Tongue (tissue), 2 donors: ENCODE results near the gene ATP6AP1. TPM values are rescaled to one million over a fixed set of nuclear protein-coding genes. Genes with fewer than 3 reads are reported as not detected.
A peak's percentile ranks its signal among the peaks of the same experiment; 100 is the strongest.
"Not testable (repeated sequence)": the region's sequence is repeated elsewhere in the genome, so short reads cannot be mapped to it uniquely, and the experiment has no call there.

Experiments used
- DNase-seq: peaks from one replicate; pipeline ENCODE4 v3.0.0-alpha.2; 2015
- total RNA-seq: library from RNA; depleted of rRNA; stranded (reverse); fragments of >200 nt; gene quantifications from one replicate; pipeline ENCODE4 v1.2.3, GENCODE V29; 2014

Gene ATP6AP1, protein sequence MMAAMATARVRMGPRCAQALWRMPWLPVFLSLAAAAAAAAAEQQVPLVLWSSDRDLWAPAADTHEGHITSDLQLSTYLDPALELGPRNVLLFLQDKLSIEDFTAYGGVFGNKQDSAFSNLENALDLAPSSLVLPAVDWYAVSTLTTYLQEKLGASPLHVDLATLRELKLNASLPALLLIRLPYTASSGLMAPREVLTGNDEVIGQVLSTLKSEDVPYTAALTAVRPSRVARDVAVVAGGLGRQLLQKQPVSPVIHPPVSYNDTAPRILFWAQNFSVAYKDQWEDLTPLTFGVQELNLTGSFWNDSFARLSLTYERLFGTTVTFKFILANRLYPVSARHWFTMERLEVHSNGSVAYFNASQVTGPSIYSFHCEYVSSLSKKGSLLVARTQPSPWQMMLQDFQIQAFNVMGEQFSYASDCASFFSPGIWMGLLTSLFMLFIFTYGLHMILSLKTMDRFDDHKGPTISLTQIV
- 81.8 TPM for total RNA-seq

DNA sequence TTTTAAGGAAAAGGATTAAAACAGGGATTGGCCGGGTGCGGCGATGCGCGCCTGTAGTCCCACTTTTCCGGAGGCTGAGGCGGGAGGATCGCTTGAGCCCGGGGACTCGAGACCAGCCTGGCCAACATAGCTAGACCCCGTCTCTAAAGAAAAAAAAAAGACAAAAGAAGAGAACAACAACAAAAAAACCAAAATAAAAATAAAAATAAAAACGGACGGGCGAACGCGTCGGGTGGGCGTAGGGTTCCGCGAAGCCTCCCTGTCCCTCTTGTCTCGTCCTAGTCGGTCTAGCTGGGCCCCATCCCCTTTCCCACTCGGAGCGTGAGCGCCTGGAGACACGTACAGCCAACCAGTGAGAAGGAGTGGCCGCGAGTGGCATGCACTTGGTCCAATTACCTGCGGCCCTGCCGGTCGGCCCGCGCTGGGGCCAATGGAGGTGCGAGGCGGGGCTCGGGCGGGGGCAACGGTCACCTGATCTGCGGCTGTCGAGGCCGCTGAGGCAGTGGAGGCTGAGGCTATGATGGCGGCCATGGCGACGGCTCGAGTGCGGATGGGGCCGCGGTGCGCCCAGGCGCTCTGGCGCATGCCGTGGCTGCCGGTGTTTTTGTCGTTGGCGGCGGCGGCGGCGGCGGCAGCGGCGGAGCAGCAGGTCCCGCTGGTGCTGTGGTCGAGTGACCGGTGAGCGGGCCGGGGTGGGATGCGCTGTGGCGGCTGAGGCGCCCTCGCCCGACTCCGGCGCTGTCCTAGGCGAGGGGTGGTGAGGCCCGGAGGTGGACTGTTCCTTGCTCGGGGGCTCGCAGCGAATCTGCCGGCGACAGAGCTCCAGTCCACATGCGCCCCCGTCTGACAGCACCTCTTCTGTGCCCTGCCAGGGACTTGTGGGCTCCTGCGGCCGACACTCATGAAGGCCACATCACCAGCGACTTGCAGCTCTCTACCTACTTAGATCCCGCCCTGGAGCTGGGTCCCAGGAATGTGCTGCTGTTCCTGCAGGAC, at the start of gene ATP6AP1:
Gene ATP6AP1, plus strand, starts transcription at position 502 of the 996 bp plus-strand sequence. Its CDS starts 16 bp downstream, at position 518.
- DNase-seq: peak; percentile 96

DNA sequence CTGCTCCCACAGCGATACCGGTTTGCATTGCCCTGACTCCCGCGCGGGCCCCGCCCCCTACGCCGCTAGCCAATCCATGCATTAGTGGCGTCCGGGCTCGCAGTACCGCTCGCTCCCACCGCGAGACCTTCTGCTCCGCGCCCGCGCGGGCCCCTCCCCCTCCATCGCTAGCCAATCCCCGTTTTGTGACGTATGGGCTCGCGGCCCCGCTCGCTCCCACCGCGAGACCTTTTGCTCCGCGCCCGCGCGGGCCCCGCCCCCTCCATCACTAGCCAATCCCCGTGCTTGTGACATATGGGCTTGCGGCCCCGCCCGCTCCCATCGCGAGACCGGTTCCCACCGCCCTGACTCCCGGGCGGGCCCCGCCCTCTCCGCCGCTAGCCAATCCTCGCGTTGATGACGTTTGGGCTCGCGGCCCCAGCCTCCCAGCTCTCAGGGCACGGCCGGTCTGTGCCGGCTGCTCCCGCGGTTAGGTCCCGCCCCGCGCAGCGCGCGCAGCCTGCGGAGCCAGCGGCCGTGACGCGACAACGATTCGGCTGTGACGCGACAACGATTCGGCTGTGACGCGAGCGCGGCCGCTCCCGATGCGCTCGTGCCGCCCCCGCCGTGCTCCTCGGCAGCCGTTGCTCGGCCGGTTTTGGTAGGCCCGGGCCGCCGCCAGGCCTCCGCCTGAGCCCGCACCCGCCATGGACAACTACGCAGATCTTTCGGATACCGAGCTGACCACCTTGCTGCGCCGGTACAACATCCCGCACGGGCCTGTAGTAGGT, 49.5 kb upstream of the ATP6AP1 start, which contains the start of gene EMD:
Gene EMD, plus strand, starts transcription at position 497 of the 770 bp plus-strand sequence. Its CDS starts 190 bp downstream, at position 687.
- DNase-seq: peak; percentile 98

DNA sequence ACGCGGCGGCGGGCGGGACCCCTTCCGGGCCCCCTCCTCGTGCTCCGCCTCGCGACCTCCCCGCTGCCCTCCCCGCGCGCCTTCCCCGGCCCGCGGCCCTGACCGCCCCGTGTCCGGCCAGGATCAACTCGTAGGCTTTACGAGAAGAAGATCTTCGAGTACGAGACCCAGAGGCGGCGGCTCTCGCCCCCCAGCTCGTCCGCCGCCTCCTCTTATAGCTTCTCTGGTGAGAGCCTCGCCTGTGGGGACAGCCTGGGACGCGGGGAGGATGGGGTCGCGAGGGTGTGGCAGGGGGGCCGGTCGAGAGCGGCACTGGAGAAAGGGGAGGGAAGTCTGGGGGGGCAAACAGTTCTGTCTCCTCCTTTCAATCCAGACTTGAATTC, 48.9 kb upstream of the ATP6AP1 start:
- DNase-seq: no peak

DNA sequence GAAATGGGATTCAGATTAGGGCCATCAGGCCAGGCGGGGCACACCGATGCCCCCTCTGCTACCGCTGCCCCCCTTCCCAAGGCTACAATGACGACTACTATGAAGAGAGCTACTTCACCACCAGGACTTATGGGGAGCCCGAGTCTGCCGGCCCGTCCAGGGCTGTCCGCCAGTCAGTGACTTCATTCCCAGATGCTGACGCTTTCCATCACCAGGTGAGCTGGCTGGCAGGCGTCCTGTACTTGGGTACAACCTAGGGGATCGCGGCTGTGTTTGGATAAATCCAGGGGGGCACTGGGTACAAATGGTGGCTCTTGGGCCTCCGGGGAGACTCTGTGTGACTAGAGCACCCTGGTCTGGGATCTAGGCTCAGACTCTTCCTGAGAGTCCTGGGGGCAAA, 48.3 kb upstream of the ATP6AP1 start:
- DNase-seq: no peak

DNA sequence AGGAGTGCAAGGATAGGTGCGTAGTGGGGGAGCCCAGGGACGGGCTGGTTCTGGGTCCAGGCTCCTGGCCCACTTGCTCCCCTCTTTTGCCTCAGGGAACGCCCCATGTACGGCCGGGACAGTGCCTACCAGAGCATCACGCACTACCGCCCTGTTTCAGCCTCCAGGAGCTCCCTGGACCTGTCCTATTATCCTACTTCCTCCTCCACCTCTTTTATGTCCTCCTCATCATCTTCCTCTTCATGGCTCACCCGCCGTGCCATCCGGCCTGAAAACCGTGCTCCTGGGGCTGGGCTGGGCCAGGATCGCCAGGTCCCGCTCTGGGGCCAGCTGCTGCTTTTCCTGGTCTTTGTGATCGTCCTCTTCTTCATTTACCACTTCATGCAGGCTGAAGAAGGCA, 47.7 kb upstream of the ATP6AP1 start:
- DNase-seq: no peak

DNA sequence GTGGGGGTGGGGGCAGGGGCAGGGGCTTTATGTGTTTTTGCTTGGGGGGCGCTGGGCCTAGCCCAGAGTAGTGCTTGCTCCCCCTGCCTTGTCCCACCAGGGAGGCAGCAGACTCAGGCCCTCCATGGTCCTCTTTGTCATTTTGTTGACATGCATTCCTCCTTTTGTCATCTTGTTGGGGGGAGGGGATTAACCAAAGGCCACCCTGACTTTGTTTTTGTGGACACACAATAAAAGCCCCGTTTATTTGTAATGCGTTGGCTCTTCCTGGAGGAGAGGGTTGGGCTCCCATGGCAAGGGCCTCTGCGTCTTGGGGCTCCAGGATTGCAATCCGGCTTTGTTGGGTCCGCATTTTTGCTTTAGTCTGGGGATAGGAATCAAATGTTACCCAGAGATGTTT, 47.2 kb upstream of the ATP6AP1 start:
- no peak for DNase-seq

DNA sequence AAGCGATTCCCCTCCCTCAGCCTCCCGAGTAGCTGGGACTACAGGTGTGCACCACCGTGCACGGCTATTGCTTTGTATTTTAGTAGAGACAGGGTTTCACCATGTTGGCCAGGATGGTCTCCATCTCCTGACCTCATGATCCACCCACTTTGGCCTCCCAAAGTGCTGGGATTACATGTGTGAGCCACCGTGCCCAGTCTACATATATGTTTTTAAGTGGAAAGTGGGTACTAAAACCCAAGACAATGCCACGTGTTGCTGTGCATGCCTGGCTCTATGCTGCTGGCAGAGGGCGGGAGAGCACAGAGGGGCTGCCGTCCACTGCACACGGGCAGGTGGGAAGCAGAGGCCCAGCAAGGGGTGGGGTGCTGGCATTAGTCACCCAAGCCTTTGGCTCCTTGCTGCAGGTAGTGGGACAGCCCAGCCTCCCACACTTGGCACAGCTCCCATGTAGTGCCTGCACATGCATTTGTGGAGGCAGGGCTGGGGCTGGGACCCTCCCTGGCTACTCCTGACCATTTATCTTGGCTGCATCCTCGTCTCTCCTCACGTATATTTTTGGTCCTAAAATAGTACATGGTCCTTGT, 45.9 kb upstream of the ATP6AP1 start:
- DNase-seq: no peak

DNA sequence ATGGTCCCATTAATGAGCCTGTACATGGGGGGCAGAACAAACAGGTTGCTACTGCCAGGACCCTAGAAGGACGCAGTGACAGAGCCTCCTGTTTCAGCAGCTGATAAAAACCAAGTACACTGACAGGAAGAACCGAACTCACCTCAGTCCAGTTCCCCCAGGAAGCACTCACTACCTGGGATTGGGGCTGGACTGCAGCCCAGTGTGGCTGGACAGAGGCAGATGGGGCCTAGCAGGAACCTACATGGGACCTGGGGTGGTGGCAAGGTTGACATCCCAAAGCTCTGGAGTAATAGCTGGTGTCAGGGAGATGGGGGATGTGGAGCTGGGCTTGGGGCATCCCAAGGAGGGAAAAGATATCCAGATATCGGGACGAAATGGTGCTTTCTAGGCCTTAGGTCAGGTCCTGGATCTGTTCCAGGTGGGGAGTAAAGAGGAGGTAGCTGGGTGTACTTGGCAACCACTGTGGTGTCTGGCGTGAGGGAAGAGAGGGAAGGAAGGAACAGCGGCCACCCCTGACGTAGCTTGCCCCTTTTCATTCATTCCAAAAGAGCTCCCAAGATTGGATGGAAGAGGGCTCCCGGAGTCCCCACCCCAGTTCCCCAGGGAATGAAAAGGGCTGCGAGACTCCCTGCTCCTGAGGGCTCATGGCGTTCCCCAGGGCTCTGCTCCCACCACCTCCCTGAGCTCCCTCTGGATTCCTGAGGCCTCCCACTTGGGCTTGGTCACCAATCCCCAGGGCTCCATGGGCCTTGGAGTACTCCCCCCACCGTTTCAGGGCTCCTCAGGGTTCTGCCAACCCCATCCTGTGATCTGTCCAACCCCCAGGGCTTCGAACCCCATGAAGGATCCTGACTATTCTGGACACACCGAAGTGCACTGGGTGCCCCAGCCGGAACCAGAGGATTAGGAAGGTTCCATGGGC, 44.9 kb upstream of the ATP6AP1 start:
- DNase-seq: no peak

DNA sequence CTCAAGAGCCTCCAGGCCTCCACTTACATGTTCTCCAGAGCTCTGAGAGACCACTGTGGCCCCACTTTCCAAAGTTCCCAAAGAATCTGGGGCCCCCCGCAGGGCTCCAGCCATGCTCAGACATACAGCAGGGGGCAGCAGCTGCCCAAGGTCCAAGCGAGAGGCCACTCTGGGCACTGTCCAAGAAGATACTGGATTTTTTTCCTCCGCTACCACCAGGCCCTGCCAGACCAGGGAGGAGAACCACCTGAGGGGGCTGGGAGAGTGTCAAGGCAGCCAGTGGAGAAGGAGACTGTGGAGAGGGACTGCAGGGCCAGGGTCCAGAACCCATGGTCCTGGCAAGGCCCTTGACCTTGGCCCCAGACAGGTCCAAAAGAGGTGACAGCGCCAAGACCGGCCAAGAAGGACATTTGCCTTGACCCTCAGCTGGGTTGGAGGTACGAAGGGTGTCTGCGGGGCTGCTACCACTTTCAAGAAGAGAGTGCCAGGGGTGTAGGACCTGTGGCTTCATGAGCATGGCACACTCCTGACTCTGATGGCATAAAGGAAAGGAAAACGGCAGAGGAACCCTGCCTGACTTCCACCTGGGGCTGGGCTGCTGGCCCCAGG, 44.1 kb upstream of the ATP6AP1 start:
- no peak for DNase-seq

DNA sequence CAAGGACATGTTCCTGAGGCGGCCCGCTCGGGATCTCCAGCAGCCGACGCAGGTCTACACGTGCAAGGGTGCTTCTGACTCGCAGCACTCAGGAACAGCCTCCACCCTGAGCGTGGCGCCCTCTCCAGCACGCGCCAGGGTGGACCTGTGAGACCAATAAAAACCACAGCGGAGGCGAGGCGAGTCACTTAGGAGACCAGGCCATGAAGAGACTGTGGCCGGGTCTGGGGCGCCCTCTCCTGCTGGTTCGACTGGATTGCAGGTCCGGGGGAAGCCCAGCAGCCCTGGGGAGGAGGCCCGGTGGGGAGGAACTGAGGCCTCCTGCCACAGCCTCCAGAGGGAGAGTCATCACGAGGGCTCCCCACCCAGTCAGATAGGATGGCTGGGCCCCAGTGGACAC, 40.4 kb upstream of the ATP6AP1 start:
- not testable (repeated sequence) for DNase-seq

DNA sequence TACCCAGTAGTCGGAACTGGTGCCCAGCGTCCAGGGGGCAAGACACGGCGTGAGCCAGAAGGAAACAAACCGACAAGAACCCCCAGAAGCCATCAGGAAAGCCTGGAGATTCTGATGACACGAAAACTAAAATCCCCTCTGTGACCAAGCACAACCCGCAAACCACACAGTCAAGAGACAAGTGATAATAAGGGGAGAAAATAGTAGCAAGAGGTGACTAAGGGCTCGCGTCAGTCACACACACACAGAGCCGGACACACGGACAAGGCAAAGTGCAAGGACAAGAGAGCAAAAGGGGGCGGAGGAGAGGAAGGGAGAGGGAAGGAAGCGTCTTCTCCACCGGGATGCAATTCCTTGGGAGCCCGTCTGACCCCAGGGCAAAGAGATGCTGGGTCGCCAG, 39.8 kb upstream of the ATP6AP1 start:
- not testable (repeated sequence) for DNase-seq

DNA sequence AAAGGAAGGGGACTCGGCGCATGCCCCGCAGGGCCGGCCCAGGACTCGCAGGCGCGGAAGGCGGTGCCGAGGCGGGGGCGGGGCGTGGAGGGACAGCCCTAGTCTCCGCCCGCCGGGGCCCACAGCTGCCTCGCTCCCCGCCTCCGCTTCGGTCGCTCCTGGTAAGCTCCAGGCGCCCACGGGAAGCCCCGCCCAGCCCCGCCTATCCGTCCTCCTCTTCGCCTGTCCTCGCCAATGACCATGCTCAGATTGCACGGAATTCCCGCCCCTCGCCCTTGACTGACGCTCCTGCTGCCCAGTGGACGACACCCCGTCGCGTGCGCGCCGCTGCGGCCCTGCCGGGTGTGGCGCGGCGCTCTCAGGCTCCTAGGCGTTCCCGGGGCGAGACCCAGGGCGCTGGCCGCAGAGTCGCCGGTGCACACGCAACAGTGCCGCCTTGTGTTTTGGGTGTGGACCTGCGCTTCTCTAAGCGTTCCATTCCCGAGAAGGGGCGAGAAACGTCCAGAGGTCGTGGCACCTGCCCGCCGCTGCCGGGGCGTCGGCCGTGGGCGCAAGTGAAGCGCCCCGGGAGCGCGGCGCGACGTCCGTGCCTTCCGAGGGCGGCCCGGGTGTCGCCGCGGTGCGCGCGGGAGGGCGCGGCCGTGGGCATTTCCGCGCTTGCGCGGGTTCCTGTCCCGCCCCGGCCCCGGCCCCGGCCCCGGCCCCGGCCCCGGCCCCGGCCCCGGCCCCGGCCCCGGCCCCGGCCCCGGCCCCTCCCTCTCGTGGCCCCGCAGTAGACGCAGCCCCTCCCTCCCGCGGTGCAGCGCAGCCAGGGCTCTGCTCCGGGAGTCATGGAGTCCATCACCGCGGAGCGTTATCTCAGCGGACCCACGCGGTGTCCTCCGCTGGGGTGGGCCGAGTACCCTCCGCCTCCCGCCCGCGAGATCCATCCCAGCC, 38.4 kb upstream of the ATP6AP1 start:
- not testable (repeated sequence) for DNase-seq

DNA sequence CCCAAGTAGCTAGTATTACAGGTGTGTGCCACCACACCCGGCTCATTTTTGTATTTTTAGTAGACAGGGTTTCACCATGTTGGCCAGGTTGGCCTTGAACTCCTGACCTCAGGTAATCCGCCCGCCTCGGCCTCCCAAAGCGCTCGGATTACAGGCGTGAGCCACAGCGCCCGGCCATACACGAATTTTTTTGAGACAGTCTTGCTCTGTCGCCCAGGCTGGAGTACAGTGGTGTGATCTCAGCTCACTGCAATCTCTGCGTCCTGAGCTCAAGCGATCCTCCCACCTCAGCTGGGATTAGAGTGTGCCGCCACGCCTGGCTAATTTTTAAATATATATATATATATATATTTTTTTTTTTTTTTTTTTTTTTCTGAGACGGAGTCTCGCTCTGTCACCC, 32.1 kb upstream of the ATP6AP1 start:
- not testable (repeated sequence) for DNase-seq

DNA sequence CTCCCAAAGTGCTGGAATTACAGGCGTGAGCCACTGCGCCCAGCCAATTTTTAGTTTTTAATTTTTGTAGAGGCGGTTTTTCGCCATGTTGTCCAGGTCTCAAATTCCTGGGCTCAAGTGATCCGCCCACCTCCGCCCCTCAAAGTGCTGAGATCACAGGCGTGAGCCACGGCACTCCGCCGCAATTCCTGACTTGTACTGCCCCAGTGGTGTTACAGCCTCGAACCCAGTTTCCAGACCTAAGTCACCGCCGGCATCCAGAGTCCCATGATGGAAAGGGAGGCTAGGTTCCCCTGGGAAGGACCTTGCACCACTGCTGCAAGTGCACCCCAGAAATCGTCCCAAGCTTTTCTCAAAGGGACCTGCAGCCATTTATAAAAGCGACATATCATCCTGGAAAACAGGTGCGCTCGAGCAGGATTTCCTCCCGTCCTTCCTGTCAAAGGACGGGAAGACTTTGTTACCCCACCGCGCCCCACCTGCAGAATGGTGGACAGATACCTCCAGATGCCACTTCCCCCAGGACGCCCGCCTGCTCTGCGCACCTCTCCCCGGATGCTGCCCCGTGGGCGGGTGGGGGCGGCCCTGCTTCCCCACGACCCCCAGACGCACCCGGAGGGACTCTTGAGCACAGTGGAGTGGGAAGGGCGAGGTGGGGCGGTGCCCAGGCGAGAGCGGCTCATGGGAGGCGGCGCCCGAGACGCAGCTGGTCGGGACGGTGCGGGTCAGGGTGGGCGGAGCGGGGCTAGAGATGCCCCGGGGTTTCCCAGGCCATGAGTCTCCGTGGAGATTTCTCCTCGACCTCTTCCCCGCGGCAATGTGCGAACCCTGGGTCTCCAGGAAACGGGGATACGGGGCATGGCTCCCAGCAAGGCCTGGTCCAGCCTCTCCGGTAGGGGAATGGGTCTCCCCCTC, 31.2 kb upstream of the ATP6AP1 start:
- DNase-seq: peak; percentile 88

DNA sequence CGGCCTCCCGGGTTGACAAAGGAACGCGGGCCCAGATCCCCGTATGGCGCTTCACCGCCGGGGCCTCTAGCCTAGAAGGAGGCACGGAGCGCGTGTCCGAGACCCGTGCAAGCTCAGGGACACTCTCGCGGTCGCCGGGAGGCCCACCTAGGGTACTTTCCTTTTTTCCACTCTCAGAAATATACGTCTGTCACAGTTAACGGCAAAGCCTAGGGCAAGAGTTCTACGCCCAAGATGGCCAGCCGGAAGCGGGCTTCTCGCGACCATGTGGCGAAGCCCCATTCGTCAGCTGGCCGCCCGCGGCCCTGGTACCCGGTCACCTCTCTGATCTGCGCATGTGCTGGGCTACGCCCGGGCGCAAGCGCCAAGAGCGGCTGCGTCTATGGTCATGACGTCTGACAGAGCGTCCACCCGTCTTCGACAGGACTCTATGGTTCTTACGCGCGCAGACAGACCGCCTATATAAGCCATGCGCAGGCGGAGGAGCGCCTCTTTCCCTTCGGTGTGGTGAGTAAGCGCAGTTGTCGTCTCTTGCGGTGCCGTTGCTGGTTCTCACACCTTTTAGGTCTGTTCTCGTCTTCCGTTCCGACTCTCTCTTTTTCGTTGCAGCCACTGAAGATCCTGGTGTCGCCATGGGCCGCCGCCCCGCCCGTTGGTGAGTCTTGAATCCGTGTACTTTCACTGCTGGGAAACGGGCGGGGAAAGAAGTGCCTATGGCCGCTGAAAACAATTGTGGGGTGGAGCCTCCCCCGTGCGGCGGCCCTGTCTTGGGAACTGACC, 30.4 kb upstream of the ATP6AP1 start, which contains the start of gene RPL10:
Gene RPL10, plus strand, starts transcription at position 490 of the 780 bp plus-strand sequence. Its CDS starts 143 bp downstream, at position 633.
- peak; percentile 97 for DNase-seq

DNA sequence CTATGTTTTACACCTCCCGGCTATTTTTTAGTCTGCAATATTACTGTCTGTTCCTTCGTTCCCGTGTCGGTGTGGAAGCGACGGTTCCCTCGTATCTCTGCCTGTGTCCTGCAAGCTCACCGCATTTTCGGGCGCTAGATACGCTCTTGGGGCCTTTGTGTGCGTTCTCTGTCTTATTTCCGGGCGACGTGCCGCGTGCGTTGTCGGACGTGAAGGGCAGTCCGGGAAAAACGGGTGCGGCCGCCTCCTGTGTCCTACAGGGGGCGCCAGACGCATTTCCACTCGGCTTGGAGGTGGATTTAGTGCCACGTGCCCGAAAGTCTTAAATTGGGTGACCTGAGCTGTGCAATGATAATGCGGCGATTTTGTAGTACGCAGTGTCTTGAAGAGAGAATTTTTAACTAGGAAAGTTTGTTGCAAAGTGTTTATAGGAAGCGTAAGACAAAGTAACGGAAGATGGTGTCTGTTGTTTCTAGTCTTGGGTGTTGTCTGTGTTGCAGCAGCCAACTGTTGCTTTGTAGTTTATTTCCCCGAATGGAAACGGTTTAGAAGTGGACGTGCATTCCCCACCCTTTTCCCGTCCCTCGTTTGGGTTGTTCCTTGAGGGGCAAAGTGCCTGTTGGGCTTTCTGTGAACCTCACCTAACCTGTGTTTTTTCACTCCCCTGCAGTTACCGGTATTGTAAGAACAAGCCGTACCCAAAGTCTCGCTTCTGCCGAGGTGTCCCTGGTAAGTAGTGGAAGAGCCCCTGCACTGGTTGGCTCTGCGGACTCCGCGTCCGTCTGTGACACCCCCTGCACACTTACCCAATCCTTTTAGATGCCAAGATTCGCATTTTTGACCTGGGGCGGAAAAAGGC, 29.6 kb upstream of the ATP6AP1 start:
- DNase-seq: peak; percentile 93
